Mucosa of descending colon (tissue), 3 donors: ENCODE measurements around the gene GPC6. TPM values are rescaled to one million over a fixed set of nuclear protein-coding genes. Genes with fewer than 3 reads are reported as not detected.

Experiments
- ATAC-seq: fragments of 200-7000 bp; cut with Tn5 transposase; one replicate; pipeline ENCODE4 v1.9.1; 2020; ENCODE audit warnings: mild to moderate bottlenecking, moderate library complexity
- DNase-seq, 3 donors: peaks; one replicate each; pipeline ENCODE4 v3.0.0-alpha.2; 2020
- H3K36me3 ChIP-seq: fragments of 200-600 bp; one replicate; pipeline ENCODE4 v1.8.0; 2021; ENCODE audit warnings: low read depth, mild to moderate bottlenecking
- H3K4me1 ChIP-seq: fragments of 200-600 bp; one replicate; pipeline ENCODE4 v1.8.0; 2021; ENCODE audit warnings: low read depth, mild to moderate bottlenecking
- H3K4me3 ChIP-seq: fragments of 200-600 bp; one replicate; pipeline ENCODE4 v1.8.0; 2021; ENCODE audit warnings: mild to moderate bottlenecking
- H3K9me3 ChIP-seq: fragments of 200-600 bp; one replicate; pipeline ENCODE4 v1.8.0; 2021; ENCODE audit warnings: mild to moderate bottlenecking
- CTCF ChIP-seq: fragments of 200-600 bp; IDR thresholded peaks from one replicate; pipeline ENCODE4 v1.8.0; 2022; ENCODE audit warnings: antibody characterized with exemption, mild to moderate bottlenecking
- intact Hi-C, 2 donors: fragments of 100-400 bp; cut with DNase I in 1 of 2; cut with micrococcal nuclease in 1 of 2; formaldehyde crosslinking; loops; one replicate each; pipeline versions ENCODE4 v1.11.0 to v1.11.1; 2022; cut with DNase I, micrococcal nuclease
- total RNA-seq, 3 donors: library from RNA; stranded (reverse); fragmentation: NEBNext Ultra II Directional in 2 of 3; extraction: Animal tissue kit (Norgen Biotek cat#: 25700) in 2 of 3; gene quantifications; one replicate each; pipeline versions ENCODE4 v1.2.1 to v1.2.4, GENCODE V29; 2021 to 2023
- donor health status: DM: no; HTN: no; CAD: no; lungs with moderate emphysema.
- donor health status: DM: no; HTN: no; CAD: no.
- donor health status: DM: no; HTN: yes; CAD: no.

GPC6 gene
- total RNA-seq, 3 donors from 2014 or later = 2.7 to 11.3 (median 7.5) TPM

- Histone ChIP-seq H3K4me3 (no peak overlapping the region), H3K9me3 (no peaks in the 10 kb centered on the region), H3K4me1 (no peaks in the 10 kb centered on the region), H3K36me3 (no peaks in the 10 kb centered on the region)
- intact Hi-C loops = no loop called here
- DNase-seq (no peak), ATAC-seq (no peak)
- TF ChIP-seq CTCF = no peak
Observed at GRCh38 chr13:93539914-93540313, 313.3 kb downstream of the GPC6 start.

GRCh38 chr13:93547886-93548285 lies 321.3 kb downstream of the GPC6 start:
- intact Hi-C loops = no loop called here
- no peaks in the 10 kb centered on the region for H3K36me3 ChIP-seq
- H3K9me3 ChIP-seq = no peaks in the 10 kb centered on the region
- no peak overlapping the region for H3K4me3 ChIP-seq
- ATAC-seq (no peak), DNase-seq (no peak)
- TF ChIP-seq CTCF = no peak
- no peaks in the 10 kb centered on the region for H3K4me1 ChIP-seq

GRCh38 chr13:93549326-93550005 lies 322.9 kb downstream of the GPC6 start:
- H3K9me3 ChIP-seq = no peaks in the 10 kb centered on the region
- H3K4me1 ChIP-seq = no peaks in the 10 kb centered on the region
- H3K36me3 ChIP-seq = no peaks in the 10 kb centered on the region
- intact Hi-C loops = no loop called here
- ATAC-seq = no peak
- no peak for TF ChIP-seq CTCF
- DNase-seq = no peak
- no peak overlapping the region for H3K4me3 ChIP-seq

DNA sequence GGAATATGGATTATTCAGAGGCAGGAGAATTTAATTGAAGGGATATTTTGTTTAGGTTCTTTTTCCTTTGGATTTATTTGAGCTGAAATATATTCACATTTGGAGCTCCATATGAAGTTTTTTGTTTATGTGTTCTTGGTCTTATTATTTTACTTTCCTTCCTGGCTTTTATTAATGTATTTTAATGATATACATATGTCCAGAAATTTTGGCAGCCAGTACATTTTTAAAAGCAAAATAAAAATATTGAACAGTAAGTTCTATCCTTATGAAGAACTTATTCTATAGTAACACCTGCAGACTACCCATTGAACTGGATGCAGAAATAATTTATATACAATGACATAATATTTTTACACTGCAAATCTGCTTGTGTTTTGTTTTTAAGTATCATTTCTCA lies 323.6 kb downstream of the GPC6 start:
- Histone ChIP-seq H3K4me3 (no peak overlapping the region), H3K9me3 (no peaks in the 10 kb centered on the region), H3K4me1 (no peaks in the 10 kb centered on the region), H3K36me3 (no peaks in the 10 kb centered on the region)
- no peak for ATAC-seq
- TF ChIP-seq CTCF = no peak
- DNase-seq = no peak
- intact Hi-C loops = no loop called here

DNA sequence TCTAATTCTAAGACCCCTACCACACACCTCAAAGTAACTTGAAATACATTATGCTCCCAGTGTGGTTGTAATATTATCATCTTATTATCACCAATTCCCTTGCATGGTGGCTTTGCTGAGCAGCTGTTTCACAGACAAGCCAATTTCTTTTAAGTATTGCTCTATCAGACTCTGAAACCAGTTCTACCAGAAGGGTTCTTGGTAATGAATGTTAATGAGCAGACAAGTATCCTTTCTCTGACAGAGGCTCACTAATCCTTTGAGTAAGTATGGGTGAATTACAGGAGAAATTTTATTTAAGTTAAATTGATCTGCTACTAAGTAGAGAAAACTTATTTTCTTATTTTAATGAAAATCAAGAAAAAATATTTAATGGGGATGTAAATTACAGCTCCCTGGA lies 326.0 kb downstream of the GPC6 start:
- no peak for TF ChIP-seq CTCF
- no peaks in the 10 kb centered on the region for H3K9me3 ChIP-seq
- DNase-seq (no peak), ATAC-seq (no peak)
- H3K36me3 ChIP-seq = no peaks in the 10 kb centered on the region
- no peak overlapping the region for H3K4me3 ChIP-seq
- H3K4me1 ChIP-seq = no peaks in the 10 kb centered on the region
- intact Hi-C loops = no loop called here

DNA sequence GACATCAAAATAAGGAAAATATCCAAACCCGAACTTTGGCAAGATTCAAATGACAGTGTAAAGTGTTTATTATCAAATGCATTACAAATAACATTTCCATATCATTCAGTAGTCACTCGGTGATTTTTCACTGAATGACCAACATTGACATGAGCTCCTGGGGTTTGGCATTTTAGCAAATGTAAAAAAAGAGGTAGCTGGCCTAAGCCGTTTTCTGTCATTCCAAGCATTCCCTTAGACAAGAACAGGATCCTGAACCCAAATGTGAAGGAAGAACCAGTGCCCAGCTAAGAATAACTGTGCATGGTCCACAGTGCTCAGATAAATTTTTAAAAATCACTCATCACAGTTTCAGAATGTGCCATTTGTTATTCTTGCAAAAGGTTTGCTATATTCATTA lies 327.9 kb downstream of the GPC6 start:
- no peaks in the 10 kb centered on the region for H3K4me1 ChIP-seq
- no peaks in the 10 kb centered on the region for H3K36me3 ChIP-seq
- DNase-seq = no peak
- ATAC-seq = no peak
- H3K4me3 ChIP-seq = no peak overlapping the region
- no peaks in the 10 kb centered on the region for H3K9me3 ChIP-seq
- TF ChIP-seq CTCF = no peak
- intact Hi-C loops = no loop called here
